IMR-90 (cell line): ENCODE measurements around the gene CDR2. TPM values are rescaled to one million over a fixed set of nuclear protein-coding genes. Genes with fewer than 3 reads are reported as not detected.

Source experiments
- ATAC-seq: fragments of 200-7000 bp; cut with Tn5 transposase; 2 replicates; pipeline ENCODE4 v1.9.1; 2020; ENCODE audit warnings: low read depth, mild to moderate bottlenecking, moderate library complexity
- BruUV-seq: library from RNA; stranded (reverse); fragments of 400-500 nt; replicated peaks from 2 replicates; lab custom pipeline; 2021; lab: Mats Ljungman, UMichigan
- CTCF ChIA-PET: fragments of 300-600 bp; formaldehyde crosslinking; extraction: SDS; loops from one replicate; lab custom pipeline; 2021; ENCODE audit warnings: antibody characterized with exemption; lab: Yijun Ruan, JAX
- POLR2A ChIA-PET: fragments of 300-600 bp; sonication (Branson Sonifier 250); formaldehyde crosslinking; loops from one replicate; lab custom pipeline; 2022; ENCODE audit warnings: antibody characterized with exemption; ENCODE audit not compliant: unreplicated experiment; lab: Charles Lee
- DNase-seq: peaks from one replicate; pipeline ENCODE4 v3.0.0; 2013
- H2AFZ ChIP-seq: replicated peaks from 2 replicates; pipeline ENCODE3; 2013; ENCODE audit warnings: low read length, mild to moderate bottlenecking; ENCODE audit not compliant: poor library complexity
- H2AK5ac ChIP-seq: 2 replicates; pipeline ENCODE4 v1.6.1; 2013; ENCODE audit warnings: low read depth, low read length, inconsistent platforms
- H2AK9ac ChIP-seq: replicated peaks from 2 replicates; pipeline ENCODE3; 2013; ENCODE audit warnings: mild to moderate bottlenecking, low read depth, low read length, moderate library complexity; ENCODE audit not compliant: poor library complexity
- H2BK120ac ChIP-seq: 2 replicates; pipeline ENCODE4 v1.6.1; 2013; ENCODE audit warnings: low read depth, low read length, inconsistent platforms
- H2BK15ac ChIP-seq: 3 replicates; pipeline ENCODE4 v1.6.1; 2013; ENCODE audit warnings: low read depth, low read length, inconsistent platforms
- H2BK20ac ChIP-seq: 2 replicates; pipeline ENCODE4 v1.6.1; 2013; ENCODE audit warnings: low read depth, mild to moderate bottlenecking, inconsistent platforms, low read length, moderate library complexity
- H2BK5ac ChIP-seq: 2 replicates; pipeline ENCODE4 v1.6.1; 2013; ENCODE audit warnings: mild to moderate bottlenecking, low read depth, low read length, inconsistent platforms; ENCODE audit not compliant: poor library complexity, severe bottlenecking
- H3K14ac ChIP-seq: replicated peaks from 2 replicates; pipeline ENCODE4 v1.6.1; 2013; ENCODE audit warnings: low read depth, low read length, inconsistent platforms
- H3K18ac ChIP-seq: 2 replicates; pipeline ENCODE4 v1.6.1; 2013; ENCODE audit warnings: low read depth, low read length, control low read depth
- H3K23ac ChIP-seq: 2 replicates; pipeline ENCODE4 v1.6.1; 2013; ENCODE audit warnings: low read depth, low read length, inconsistent platforms
- H3K27ac ChIP-seq: 2 replicates; pipeline ENCODE4 v1.5.1; 2013; ENCODE audit warnings: mild to moderate bottlenecking, control low read depth, low read length; ENCODE audit not compliant: insufficient read depth
- H3K27me3 ChIP-seq: 2 replicates; pipeline ENCODE4 v1.6.1; 2013; ENCODE audit warnings: low read length; ENCODE audit not compliant: control insufficient read depth, insufficient read depth
- H3K36me3 ChIP-seq: 2 replicates; pipeline ENCODE4 v1.6.1; 2013; ENCODE audit warnings: low read length, mixed read lengths; ENCODE audit not compliant: control insufficient read depth, insufficient read depth
- H3K4ac ChIP-seq: 2 replicates; pipeline ENCODE4 v1.6.1; 2013; ENCODE audit warnings: low read depth, low read length, inconsistent platforms
- H3K4me1 ChIP-seq: 2 replicates; pipeline ENCODE4 v1.6.1; 2013; ENCODE audit warnings: low read length, mixed read lengths; ENCODE audit not compliant: control insufficient read depth, insufficient read depth
- H3K4me2 ChIP-seq: 2 replicates; pipeline ENCODE4 v1.6.1; 2013; ENCODE audit warnings: low read depth, mild to moderate bottlenecking, control low read depth, low read length, moderate library complexity
- H3K4me3 ChIP-seq: 2 replicates; pipeline ENCODE4 v1.5.1; 2013; ENCODE audit warnings: low read depth, mild to moderate bottlenecking, control low read depth, low read length, moderate library complexity; ENCODE audit not compliant: insufficient read depth
- H3K56ac ChIP-seq: 2 replicates; pipeline ENCODE4 v1.6.1; 2013; ENCODE audit warnings: low read length, inconsistent platforms; ENCODE audit not compliant: insufficient read depth; ENCODE audit errors: extremely low read depth
- H3K79me1 ChIP-seq, 2 experiments: 2 replicates each; pipeline ENCODE4 v1.6.1; 2013; ENCODE audit warnings: low read length in 2 of 2, inconsistent platforms in 1 of 2, low read depth in 1 of 2
- H3K9ac ChIP-seq: 2 replicates; pipeline ENCODE4 v1.6.1; 2013; ENCODE audit warnings: low read depth, low read length, control low read depth
- H3K9me1 ChIP-seq: 2 replicates; pipeline ENCODE4 v1.6.1; 2013; ENCODE audit warnings: low read length, inconsistent platforms; ENCODE audit not compliant: insufficient read depth
- H3K9me3 ChIP-seq: 2 replicates; pipeline ENCODE4 v1.6.1; 2013; ENCODE audit warnings: low read length; ENCODE audit not compliant: control insufficient read depth, insufficient read depth
- H4K20me1 ChIP-seq: 2 replicates; pipeline ENCODE4 v1.6.1; 2013; ENCODE audit warnings: low read length, inconsistent platforms; ENCODE audit not compliant: insufficient read depth
- H4K5ac ChIP-seq: 2 replicates; pipeline ENCODE4 v1.6.1; 2013; ENCODE audit warnings: mild to moderate bottlenecking, low read depth, low read length, control low read depth
- H4K8ac ChIP-seq, 2 experiments: 2 replicates each; pipeline ENCODE4 v1.6.1; 2013; ENCODE audit warnings: low read depth in 2 of 2, low read length in 2 of 2, control low read depth in 1 of 2, inconsistent platforms in 1 of 2
- H4K91ac ChIP-seq: 2 replicates; pipeline ENCODE4 v1.6.1; 2013; ENCODE audit warnings: low read depth, low read length, inconsistent platforms; ENCODE audit not compliant: insufficient read depth
- BHLHE40 ChIP-seq: fragments of 150-350 bp; IDR thresholded peaks from 2 replicates; pipeline ENCODE4 v1.6.1; 2016; ENCODE audit warnings: mild to moderate bottlenecking, low read depth, low read length
- CEBPB ChIP-seq: IDR thresholded peaks from 2 replicates; pipeline ENCODE4 v1.6.1; 2012; ENCODE audit warnings: low read depth, low read length, improper control_type of control experiment
- CHD1 ChIP-seq: IDR thresholded peaks from 2 replicates; pipeline ENCODE4 v1.6.1; 2012; ENCODE audit warnings: low read depth, low read length, improper control_type of control experiment
- CTCF ChIP-seq: conservative IDR thresholded peaks from 2 replicates; pipeline ENCODE4 v1.5.1; 2012; ENCODE audit warnings: mild to moderate bottlenecking, low read depth, low read length, improper control_type of control experiment
- ELK1 ChIP-seq: fragments of 150-350 bp; IDR thresholded peaks from 2 replicates; pipeline ENCODE4 v1.6.1; 2016; ENCODE audit warnings: low read depth, mild to moderate bottlenecking, low read length, moderate library complexity, borderline replicate concordance
- FOS ChIP-seq: fragments of 150-350 bp; IDR thresholded peaks from 2 replicates; pipeline ENCODE4 v1.6.1; 2016; ENCODE audit warnings: low read depth, low read length
- MAFK ChIP-seq: IDR thresholded peaks from 2 replicates; pipeline ENCODE4 v1.6.1; 2012; ENCODE audit warnings: low read depth, low read length, improper control_type of control experiment
- MXI1 ChIP-seq: IDR thresholded peaks from 2 replicates; pipeline ENCODE4 v1.6.1; 2012; ENCODE audit warnings: low read depth, mild to moderate bottlenecking, low read length, moderate library complexity, borderline replicate concordance
- NFE2L2 ChIP-seq: fragments of 150-350 bp; IDR thresholded peaks from 2 replicates; pipeline ENCODE4 v1.6.1; 2016; ENCODE audit warnings: low read depth, mild to moderate bottlenecking, low read length
- POLR2A ChIP-seq: IDR thresholded peaks from 2 replicates; pipeline ENCODE4 v1.6.1; 2012; ENCODE audit warnings: mild to moderate bottlenecking, low read depth, low read length
- RAD21 ChIP-seq: IDR thresholded peaks from 2 replicates; pipeline ENCODE4 v1.6.1; 2012; ENCODE audit warnings: low read length, improper control_type of control experiment
- RCOR1 ChIP-seq: IDR thresholded peaks from 2 replicates; pipeline ENCODE4 v1.6.1; 2012; ENCODE audit warnings: mild to moderate bottlenecking, low read length, improper control_type of control experiment; ENCODE audit not compliant: insufficient replicate concordance
- RFX5 ChIP-seq: IDR thresholded peaks from 2 replicates; pipeline ENCODE4 v1.8.0; 2012; ENCODE audit warnings: low read depth, mild to moderate bottlenecking, low read length, moderate library complexity
- SMC3 ChIP-seq: fragments of 150-350 bp; IDR thresholded peaks from 2 replicates; pipeline ENCODE4 v1.6.1; 2016; ENCODE audit warnings: low read depth, mild to moderate bottlenecking, antibody characterized with exemption, low read length, moderate library complexity
- USF2 ChIP-seq: fragments of 150-350 bp; IDR thresholded peaks from 2 replicates; pipeline ENCODE4 v1.6.1; 2017; ENCODE audit warnings: mild to moderate bottlenecking, antibody characterized with exemption, low read length, low read depth
- WGBS, 2 experiments: methylation state at CpG; one replicate each; pipeline versions ENCODE4 v1.1.5 to v1.1.7; 2013; ENCODE audit warnings: missing lambda C conversion rate in 2 of 2; ENCODE audit not compliant: insufficient read length in 1 of 2; ENCODE audit errors: extremely low coverage in 2 of 2; 5-methylcytosine and 5-hydroxymethylcytosine counted together
- dilution Hi-C: fragments of 300-500 bp; cut with HindIII; formaldehyde crosslinking; loops from one replicate; pipeline ENCODE4 v1.14.3; 2018; ENCODE audit warnings: low sequenced_read_pairs; ENCODE audit not compliant: unreplicated experiment
- in situ Hi-C: fragments of 300-500 bp; cut with MboI; formaldehyde crosslinking; loops from 3 replicates; pipeline ENCODE4 v1.14.3; 2019; ENCODE audit warnings: low sequenced_read_pairs, inconsistent platforms, mixed read lengths
- intact Hi-C: fragments of 100-400 bp; cut with micrococcal nuclease; formaldehyde crosslinking; loops from 2 replicates; pipeline ENCODE4 v1.10.0; 2022
- polyA plus RNA-seq, 3 experiments: library from polyadenylated mRNA; depleted of rRNA; stranded (reverse); fragments of >200 nt; gene quantifications; 2 replicates each; pipeline ENCODE4 v1.2.3, GENCODE V29; 2012; ENCODE audit warnings: low replicate concordance in 1 of 3
- total RNA-seq: library from RNA; depleted of rRNA; stranded (reverse); fragments of >200 nt; gene quantifications from 2 replicates; pipeline ENCODE4 v1.2.3, GENCODE V29; 2012

The CDR2 gene
- total and polyA plus RNA-seq, 2 of the 4 experiments (the other 2 are of a cell fraction), result 37.7 to 48.4 TPM

GRCh38 chr16:22348291-22348690 is 26.1 kb downstream of the CDR2 start:
- TF ChIP-seq ELK1, result no peak
- TF ChIP-seq MXI1, result no peak
- TF ChIP-seq RFX5, result no peak
- TF ChIP-seq CTCF, result no peak
- TF ChIP-seq RCOR1, result no peak
- TF ChIP-seq BHLHE40, result no peak
- no peak for TF ChIP-seq POLR2A
- no peak for TF ChIP-seq CEBPB
- no peak for TF ChIP-seq SMC3
- no peak for TF ChIP-seq MAFK
- no peak for TF ChIP-seq NFE2L2
- no peak for TF ChIP-seq FOS
- TF ChIP-seq CHD1, result no peak
- no peak for TF ChIP-seq USF2
- no peak for TF ChIP-seq RAD21
- no CpG with 5 or more reads among the region's 2 CpGs for WGBS, 2 experiments
- no peak overlapping the region for H4K8ac ChIP-seq
- H4K5ac ChIP-seq, result no peak overlapping the region
- no peak overlapping the region for H2AK9ac ChIP-seq
- no peak overlapping the region for H3K14ac ChIP-seq
- DNase-seq, result no peak
- in situ Hi-C loops, result loop anchor here (25.0 kb wide), 1 partner anchor 1186 kb away; the partner anchor contains the start of genes DNAH3 and LDAF1
- no peak overlapping the region for H3K4me3 ChIP-seq
- peaks cover 46% of the 10 kb centered on the region for H4K20me1 ChIP-seq
- no peak overlapping the region for H2BK120ac ChIP-seq
- H2BK5ac ChIP-seq, result no peak overlapping the region
- ChIA-PET CTCF (interaction anchor here (1.5 kb wide), 1 partner anchor 14 kb away, joined by 3 read pairs; no protein-coding TSS in a partner anchor), POLR2A (no interaction called here)
- no peak overlapping the region for H2BK20ac ChIP-seq
- H2AFZ ChIP-seq, result no peak overlapping the region
- no peak overlapping the region for H3K27ac ChIP-seq
- BruUV-seq, result no TSS peak
- H3K4me1 ChIP-seq, result peaks cover 9% of the 10 kb centered on the region
- no peak overlapping the region for H3K56ac ChIP-seq
- H3K4ac ChIP-seq, result no peak overlapping the region
- no peak overlapping the region for H4K91ac ChIP-seq
- ATAC-seq, result no peak
- dilution Hi-C loops, result no loop called here
- no peak overlapping the region for H2AK5ac ChIP-seq
- no peak overlapping the region for H3K9ac ChIP-seq
- H3K9me1 ChIP-seq, result peaks cover 14% of the 10 kb centered on the region
- no peak overlapping the region for H3K23ac ChIP-seq
- no peak overlapping the region for H3K4me2 ChIP-seq
- H3K27me3 ChIP-seq, result no peaks in the 10 kb centered on the region
- no peak overlapping the region for H3K18ac ChIP-seq
- H3K79me1 ChIP-seq, result peaks cover 44 to 77% of the 10 kb centered on the region in 2 experiments
- no peaks in the 10 kb centered on the region for H3K9me3 ChIP-seq
- no peak overlapping the region for H2BK15ac ChIP-seq
- peaks cover 55% of the 10 kb centered on the region for H3K36me3 ChIP-seq
- intact Hi-C loops, result no loop called here
